ENCODE results near the gene NR2E1. TPM values are rescaled to one million over a fixed set of nuclear protein-coding genes. Genes with fewer than 3 reads are reported as not detected.
A peak's percentile ranks its signal among the peaks of the same experiment; 100 is the strongest.

The NR2E1 gene
- total RNA-seq, 1 experiment from 2014 or later: not detected

- no peak for DNase-seq (ENCODE audit: low read depth)
Measured at GRCh38 chr6:108171291-108171917, 5.6 kb downstream of the NR2E1 start.

- no peak for DNase-seq (ENCODE audit: low read depth)
Measured at GRCh38 chr6:108171918-108172516, 6.2 kb downstream of the NR2E1 start.

- DNase-seq (ENCODE audit: low read depth): no peak
Measured at GRCh38 chr6:108174371-108175175, 8.8 kb downstream of the NR2E1 start.

- no peak for DNase-seq (ENCODE audit: low read depth)
Measured at GRCh38 chr6:108175176-108175591, 9.4 kb downstream of the NR2E1 start.

- DNase-seq (ENCODE audit: low read depth): no peak
Measured at GRCh38 chr6:108175592-108176279, 9.9 kb downstream of the NR2E1 start.

- no peak for DNase-seq (ENCODE audit: low read depth)
Measured at GRCh38 chr6:108176281-108177089, 10.7 kb downstream of the NR2E1 start.

- no peak for DNase-seq (ENCODE audit: low read depth)
Measured at GRCh38 chr6:108179741-108180140, 13.9 kb downstream of the NR2E1 start.

- no peak for DNase-seq (ENCODE audit: low read depth)
Measured at GRCh38 chr6:108180266-108180665, 14.4 kb downstream of the NR2E1 start.

GRCh38 chr6:108180776-108181175 lies 15.0 kb downstream of the NR2E1 start:
- DNase-seq (ENCODE audit: low read depth): no peak

- DNase-seq (ENCODE audit: low read depth): no peak
Measured at GRCh38 chr6:108186226-108186625, 20.4 kb downstream of the NR2E1 start.

- no peak for DNase-seq (ENCODE audit: low read depth)
Measured at GRCh38 chr6:108187519-108187918, 21.7 kb downstream of the NR2E1 start.

- DNase-seq (ENCODE audit: low read depth): no peak
Measured at GRCh38 chr6:108193131-108193530, 27.3 kb downstream of the NR2E1 start.

GRCh38 chr6:108193835-108194234 lies 28.0 kb downstream of the NR2E1 start:
- no peak for DNase-seq (ENCODE audit: low read depth)

- DNase-seq (ENCODE audit: low read depth): no peak
Measured at GRCh38 chr6:108194503-108194902, 28.7 kb downstream of the NR2E1 start.

- DNase-seq (ENCODE audit: low read depth): no peak
Measured at GRCh38 chr6:108195209-108195608, 29.4 kb downstream of the NR2E1 start.

GRCh38 chr6:108198761-108199498 lies 33.1 kb downstream of the NR2E1 start:
- DNase-seq (ENCODE audit: low read depth): no peak

- no peak for DNase-seq (ENCODE audit: low read depth)
Measured at GRCh38 chr6:108200186-108200585, 34.4 kb downstream of the NR2E1 start.

GRCh38 chr6:108200631-108201030 lies 34.8 kb downstream of the NR2E1 start:
- peak; percentile 47 for DNase-seq (ENCODE audit: low read depth)

GRCh38 chr6:108203189-108204112 lies 37.6 kb downstream of the NR2E1 start:
- DNase-seq (ENCODE audit: low read depth): no peak
